Mucosa of rectum (tissue), 2 donors: ENCODE results near the gene HSD17B1.

Experiments
- H3K27ac ChIP-seq, 2 donors: one replicate each; pipeline ENCODE4 v1.7.0; 2013; ENCODE audit warnings: inconsistent platforms in 2 of 2, low read depth in 2 of 2, low read length in 2 of 2
- H3K27me3 ChIP-seq, 2 donors: one replicate each; pipeline ENCODE4 v1.7.0; 2013; ENCODE audit warnings: low read length in 2 of 2; ENCODE audit not compliant: control insufficient read depth in 2 of 2, insufficient read depth in 2 of 2
- H3K36me3 ChIP-seq, 2 donors: one replicate each; pipeline ENCODE4 v1.7.0; 2013; ENCODE audit warnings: low read length in 2 of 2; ENCODE audit not compliant: control insufficient read depth in 2 of 2, insufficient read depth in 2 of 2
- H3K4me1 ChIP-seq, 2 donors: one replicate each; pipeline ENCODE4 v1.7.0; 2013; ENCODE audit warnings: low read length in 2 of 2, mild to moderate bottlenecking in 1 of 2; ENCODE audit not compliant: control insufficient read depth in 2 of 2, insufficient read depth in 2 of 2
- H3K4me3 ChIP-seq, 2 donors: one replicate each; pipeline ENCODE4 v1.7.0; 2013; ENCODE audit warnings: low read length in 2 of 2
- H3K9ac ChIP-seq, 2 donors: one replicate each; pipeline ENCODE4 v1.7.0; 2013; ENCODE audit warnings: low read length in 2 of 2, low read depth in 1 of 2, mild to moderate bottlenecking in 1 of 2
- H3K9me3 ChIP-seq, 2 donors: one replicate each; pipeline ENCODE4 v1.7.0; 2013; ENCODE audit warnings: low read length in 2 of 2; ENCODE audit not compliant: control insufficient read depth in 2 of 2
- donor health status: healthy.
- donor health status: Normal muscosa, but diverticular disease.

The HSD17B1 gene

DNA sequence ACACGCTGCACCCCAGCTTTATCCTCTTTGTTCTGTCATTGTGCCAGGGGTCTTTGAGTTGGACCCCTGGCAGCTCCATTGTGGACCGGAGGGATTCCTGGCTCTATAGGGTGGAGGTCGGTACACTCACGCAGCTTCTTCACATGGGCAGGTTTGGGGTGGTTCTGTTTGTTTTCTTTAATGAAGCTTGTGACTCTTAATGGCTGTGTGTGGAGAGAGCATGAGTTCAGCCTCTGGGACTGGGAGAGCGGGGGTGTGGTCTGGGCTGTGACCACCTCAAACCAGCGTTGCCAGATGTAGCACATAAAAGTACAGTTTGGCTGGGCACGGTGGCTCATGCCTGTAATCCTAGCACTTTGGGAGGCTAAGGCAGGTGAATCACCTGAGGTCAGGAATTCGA is 37.9 kb upstream of the HSD17B1 start:
- peaks cover 25 to 28% of the 10 kb centered on the region in 2 donors for H3K4me1 ChIP-seq
- H3K36me3 ChIP-seq, result peaks cover 23% of the 10 kb centered on the region in 2 donors
- H3K27me3 ChIP-seq, result no peaks in the 10 kb centered on the region
- H3K27ac ChIP-seq, result no peak overlapping the region
- no peak overlapping the region for H3K4me3 ChIP-seq
- no peak overlapping the region for H3K9ac ChIP-seq
- no peaks in the 10 kb centered on the region for H3K9me3 ChIP-seq

DNA sequence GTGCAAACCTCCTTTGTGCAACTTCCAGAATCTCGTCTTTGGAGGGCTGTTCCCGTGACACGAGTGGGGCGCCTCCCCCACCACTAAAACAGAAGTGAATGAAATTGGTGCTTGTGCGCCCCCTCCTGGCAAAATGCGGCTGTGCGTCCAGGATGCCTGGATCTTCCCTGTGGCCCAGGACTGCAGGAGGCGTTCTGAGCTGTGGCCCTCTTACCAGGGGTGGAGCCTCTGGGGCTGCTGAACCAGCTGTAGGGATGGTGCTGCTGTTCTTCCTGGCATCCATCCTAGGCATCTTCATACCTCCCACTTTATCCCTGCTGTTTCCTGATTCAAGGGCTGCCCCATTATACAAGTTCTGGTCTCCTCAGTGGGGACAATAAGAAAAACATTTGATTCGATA is 35.2 kb upstream of the HSD17B1 start:
- Histone ChIP-seq H3K27me3 (no peaks in the 10 kb centered on the region), H3K9me3 (no peaks in the 10 kb centered on the region), H3K36me3 (peaks cover 20 to 21% of the 10 kb centered on the region in 2 donors), H3K4me1 (peaks cover 45 to 51% of the 10 kb centered on the region in 2 donors), H3K27ac (peak overlapping the region; percentile 92 to 95), H3K9ac (peak overlapping the region; percentile 9 to 70), H3K4me3 (no peak overlapping the region)

DNA sequence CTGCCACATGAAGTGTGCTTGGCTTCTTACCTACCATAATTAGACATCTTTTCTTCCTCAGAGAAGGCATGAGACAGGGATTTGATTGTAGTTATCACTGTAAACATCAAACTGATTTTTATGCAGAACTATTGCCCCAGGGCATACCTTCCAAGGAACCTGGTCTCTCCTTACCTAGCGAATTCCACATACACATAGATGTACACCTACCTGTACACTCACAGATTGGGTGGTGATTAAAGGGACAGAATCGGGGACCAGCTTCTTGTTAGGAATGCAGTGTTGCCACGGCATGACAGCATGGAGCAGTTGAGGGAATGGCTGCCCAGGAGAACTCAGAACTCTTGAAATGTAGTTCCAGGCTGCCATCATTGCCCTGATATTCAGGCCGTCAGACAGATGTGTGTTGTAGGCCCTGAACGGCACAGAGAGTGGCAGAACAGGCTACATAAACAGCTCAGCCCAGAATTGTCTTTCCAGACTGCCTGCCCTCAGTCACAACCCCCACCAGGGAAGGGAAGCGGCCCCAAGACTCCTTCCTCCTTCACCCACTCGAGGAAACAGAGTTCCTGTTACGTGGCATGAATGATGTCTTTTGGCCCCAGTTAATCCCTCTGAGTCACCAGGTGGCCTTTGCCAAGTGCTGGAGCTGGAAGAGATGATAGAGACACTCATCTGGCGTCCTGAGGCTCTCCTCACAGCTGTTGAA is 34.5 kb upstream of the HSD17B1 start:
- H3K4me1 ChIP-seq, result peaks cover 45 to 51% of the 10 kb centered on the region in 2 donors
- H3K27ac ChIP-seq, result peak overlapping the region; percentile 92 to 95
- H3K9ac ChIP-seq, result peak overlapping the region; percentile 48 to 70
- peak overlapping the region in 1 of 2 donors; percentile 9 for H3K4me3 ChIP-seq
- peaks cover 22 to 23% of the 10 kb centered on the region in 2 donors for H3K36me3 ChIP-seq
- no peaks in the 10 kb centered on the region for H3K27me3 ChIP-seq
- H3K9me3 ChIP-seq, result no peaks in the 10 kb centered on the region

DNA sequence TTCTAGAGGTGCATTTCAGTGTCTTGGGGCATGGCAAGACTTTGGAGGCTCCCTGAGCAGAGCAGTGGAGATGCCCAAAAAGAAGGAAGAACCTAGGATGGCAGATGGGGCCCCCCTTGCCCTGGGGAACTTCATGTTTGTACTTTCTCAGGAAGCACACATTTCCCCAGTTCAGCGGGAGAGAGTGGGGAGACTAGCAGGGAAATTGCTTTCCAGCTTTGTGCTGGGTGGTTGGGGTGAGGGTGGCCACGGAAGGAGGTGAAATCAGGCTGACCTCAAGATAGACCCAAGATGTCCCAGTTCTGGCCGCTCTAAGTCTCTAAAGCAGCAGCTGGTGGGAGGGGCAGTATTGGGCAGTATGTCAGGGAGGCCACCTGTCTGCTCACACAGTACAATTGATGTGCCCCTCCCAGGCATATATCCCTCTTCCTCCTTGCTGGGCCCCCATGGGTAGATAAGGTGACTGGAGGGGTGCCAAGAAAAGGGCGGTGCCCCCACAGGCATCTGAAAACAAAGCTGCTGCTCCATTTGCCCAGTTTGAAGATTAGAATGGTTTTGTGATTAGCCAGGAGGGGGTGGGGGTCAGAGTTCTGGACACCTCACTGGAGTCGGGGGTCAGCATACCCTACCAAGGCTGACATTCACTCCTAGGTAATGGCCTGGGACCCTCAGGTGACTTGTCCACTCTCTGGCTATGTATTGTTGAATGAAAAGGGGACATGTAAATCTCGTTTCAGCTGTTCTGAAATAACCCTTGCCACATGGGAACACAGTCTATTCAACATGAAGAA is 33.8 kb upstream of the HSD17B1 start:
- Histone ChIP-seq H3K36me3 (peaks cover 17 to 19% of the 10 kb centered on the region in 2 donors), H3K27ac (peak overlapping the region; percentile 92 to 95), H3K4me1 (peaks cover 45 to 51% of the 10 kb centered on the region in 2 donors), H3K9ac (peak overlapping the region; percentile 38 to 70), H3K27me3 (no peaks in the 10 kb centered on the region), H3K9me3 (no peaks in the 10 kb centered on the region), H3K4me3 (peak overlapping the region in 1 of 2 donors; percentile 33)

DNA sequence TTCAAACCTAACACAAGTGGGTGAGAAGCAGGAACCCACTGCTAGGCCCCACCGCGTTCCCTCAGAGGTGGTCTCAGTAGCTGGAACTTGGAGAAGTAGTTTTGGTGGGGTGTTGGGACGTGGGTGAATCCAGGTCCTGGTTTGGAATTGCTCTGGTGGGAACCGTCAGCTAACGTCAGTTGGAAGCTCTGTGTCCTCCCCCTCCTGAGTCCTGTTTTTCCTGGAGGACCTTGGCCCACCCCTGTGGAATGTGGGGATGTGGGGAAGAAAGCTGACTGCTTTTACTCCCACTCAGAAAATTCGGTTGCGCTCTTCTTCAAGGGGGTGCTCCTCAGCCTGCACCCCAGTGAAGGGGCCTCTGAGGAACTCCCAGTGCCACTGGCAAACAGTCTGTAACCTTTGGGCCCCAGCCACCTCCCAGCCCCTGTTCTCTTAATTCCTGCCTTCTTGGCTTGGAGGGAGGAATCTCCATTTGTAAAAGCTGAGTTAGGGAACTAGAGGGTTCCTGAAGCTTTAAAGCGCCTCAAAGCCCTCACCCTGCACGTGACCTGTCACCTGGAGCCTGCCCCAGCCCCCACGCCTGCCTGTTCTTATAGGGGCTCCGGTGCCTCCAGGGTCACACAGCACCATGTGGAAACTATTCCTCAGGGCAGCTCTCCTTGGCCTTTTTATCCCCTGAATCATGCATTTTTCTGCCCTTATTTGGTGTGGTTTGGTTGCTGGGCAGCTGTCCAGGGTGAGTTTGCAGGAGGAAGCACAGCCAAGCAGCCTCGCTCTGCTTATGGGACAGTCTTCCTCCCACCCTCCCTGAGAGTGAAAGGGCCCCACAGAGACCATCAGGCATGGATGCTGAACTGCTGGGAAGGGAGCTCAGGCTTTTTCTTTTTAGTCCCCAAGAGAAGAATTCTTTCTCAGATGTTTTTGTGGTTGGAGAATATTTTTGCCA is 32.9 kb upstream of the HSD17B1 start:
- Histone ChIP-seq H3K27ac (peak overlapping the region; percentile 92 to 95), H3K4me3 (peak overlapping the region in 1 of 2 donors; percentile 33), H3K9me3 (no peaks in the 10 kb centered on the region), H3K4me1 (peaks cover 45 to 51% of the 10 kb centered on the region in 2 donors), H3K36me3 (peaks cover 11 to 13% of the 10 kb centered on the region in 2 donors), H3K27me3 (no peaks in the 10 kb centered on the region), H3K9ac (peak overlapping the region; percentile 29 to 70)

DNA sequence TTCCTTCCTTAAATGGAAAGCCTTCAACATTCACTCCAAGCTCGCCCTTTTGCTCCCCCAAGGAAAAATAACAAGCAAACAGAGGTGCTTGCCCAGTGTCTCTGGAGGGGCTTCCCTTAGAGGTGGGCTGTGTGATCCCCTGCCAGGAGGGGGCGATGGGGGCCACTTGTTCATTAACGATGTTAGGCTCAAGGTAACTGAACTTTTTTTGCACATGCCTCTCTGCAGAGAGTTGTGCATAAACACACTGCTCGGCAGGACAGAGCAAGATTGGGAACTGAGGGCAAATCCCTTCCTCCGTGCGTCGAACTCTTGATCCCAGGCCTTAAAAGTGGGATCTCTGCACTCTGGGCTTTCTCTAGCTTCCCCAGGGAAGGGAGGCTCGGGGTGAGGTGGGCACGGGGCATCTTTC is 32.2 kb upstream of the HSD17B1 start:
- Histone ChIP-seq H3K27me3 (no peaks in the 10 kb centered on the region), H3K9me3 (no peaks in the 10 kb centered on the region), H3K9ac (peak overlapping the region; percentile 29 to 70), H3K4me1 (peaks cover 45 to 51% of the 10 kb centered on the region in 2 donors), H3K4me3 (no peak overlapping the region), H3K36me3 (peaks cover 11 to 13% of the 10 kb centered on the region in 2 donors), H3K27ac (peak overlapping the region; percentile 92 to 95)

DNA sequence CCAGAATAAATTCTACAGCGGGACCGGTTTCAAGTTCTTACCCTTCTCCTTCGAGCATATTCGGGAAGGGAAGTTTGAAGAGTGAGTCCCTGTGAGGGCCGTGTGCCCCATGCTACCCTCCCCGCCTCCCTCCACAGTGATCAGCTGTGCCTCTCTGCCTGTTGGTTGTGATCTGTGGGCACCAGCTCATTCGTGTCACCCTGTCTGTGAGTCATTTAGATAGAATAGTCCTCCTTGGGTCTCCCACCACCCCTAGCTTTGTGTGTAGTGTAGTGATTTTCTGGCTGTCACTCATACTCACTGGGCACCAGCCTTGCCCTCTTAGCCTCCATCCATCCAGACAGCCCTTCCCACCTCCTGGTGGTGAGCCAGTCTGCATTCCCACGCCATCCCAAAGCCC is 31.7 kb upstream of the HSD17B1 start:
- peak overlapping the region; percentile 92 to 95 for H3K27ac ChIP-seq
- H3K36me3 ChIP-seq, result peaks cover 8 to 13% of the 10 kb centered on the region in 2 donors
- peak overlapping the region in 1 of 2 donors; percentile 70 for H3K9ac ChIP-seq
- no peaks in the 10 kb centered on the region for H3K27me3 ChIP-seq
- no peak overlapping the region for H3K4me3 ChIP-seq
- peaks cover 45 to 51% of the 10 kb centered on the region in 2 donors for H3K4me1 ChIP-seq
- H3K9me3 ChIP-seq, result no peaks in the 10 kb centered on the region

DNA sequence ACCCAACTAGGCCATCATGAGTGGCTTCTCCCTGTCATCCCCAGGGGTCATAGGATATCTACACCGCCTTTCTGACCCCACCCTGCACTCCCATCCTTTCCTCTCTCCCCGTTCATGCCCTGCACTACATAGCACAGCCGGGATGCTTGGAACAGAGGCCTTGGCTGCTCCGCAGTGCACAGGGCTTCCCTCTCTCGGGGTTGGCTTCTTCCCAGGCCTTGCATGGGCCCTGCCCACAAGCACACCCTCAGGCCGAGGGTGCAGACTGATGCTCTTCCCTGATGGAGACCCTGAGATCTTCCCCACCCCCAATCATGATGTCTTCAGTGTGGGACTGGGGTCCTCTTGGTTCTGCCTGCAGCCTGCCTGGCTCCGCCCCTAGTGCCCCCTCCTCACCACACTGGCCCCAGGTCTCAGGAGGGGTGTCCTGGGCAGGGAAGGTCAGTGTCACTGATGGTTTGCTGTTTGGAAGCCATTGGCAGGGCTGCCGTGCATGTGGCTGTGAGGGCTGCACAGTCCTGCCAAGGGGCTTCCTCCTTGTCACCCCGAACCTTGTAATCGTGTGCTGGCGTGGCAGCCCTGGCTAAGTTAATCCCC is 31.0 kb upstream of the HSD17B1 start:
- no peaks in the 10 kb centered on the region for H3K27me3 ChIP-seq
- H3K9ac ChIP-seq, result peak overlapping the region in 1 of 2 donors; percentile 70
- H3K9me3 ChIP-seq, result no peaks in the 10 kb centered on the region
- H3K4me1 ChIP-seq, result peaks cover 47 to 54% of the 10 kb centered on the region in 2 donors
- H3K27ac ChIP-seq, result peak overlapping the region; percentile 92 to 95
- H3K4me3 ChIP-seq, result no peak overlapping the region
- H3K36me3 ChIP-seq, result peaks cover 8 to 13% of the 10 kb centered on the region in 2 donors

DNA sequence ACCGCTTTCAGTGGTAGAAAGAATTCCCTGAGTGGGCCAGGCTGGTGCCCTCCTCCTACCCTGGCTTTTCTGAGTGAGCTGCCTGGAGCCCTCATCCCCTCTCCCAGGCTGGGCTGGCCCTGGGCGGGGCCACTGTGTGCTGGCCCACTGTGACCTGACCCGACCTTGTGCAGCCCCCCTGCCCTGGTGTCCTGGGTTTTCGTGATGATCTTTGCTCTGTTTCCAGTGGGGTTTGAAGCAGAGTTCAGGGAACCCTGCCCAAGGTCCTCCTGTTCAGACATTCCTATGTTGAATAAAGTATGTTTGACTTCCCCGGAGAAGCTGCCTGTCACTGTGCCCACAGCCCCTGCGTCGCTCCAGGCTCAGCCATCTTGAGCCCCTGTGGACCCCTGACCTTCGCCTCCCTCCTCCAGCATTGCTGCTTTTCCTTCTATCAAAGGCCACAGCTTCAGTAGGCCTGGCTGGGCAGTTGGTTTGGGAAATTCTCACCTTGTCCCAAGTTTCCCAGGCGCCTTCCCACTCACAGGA is 30.4 kb upstream of the HSD17B1 start:
- H3K9me3 ChIP-seq, result no peaks in the 10 kb centered on the region
- peaks cover 8 to 13% of the 10 kb centered on the region in 2 donors for H3K36me3 ChIP-seq
- H3K9ac ChIP-seq, result peak overlapping the region in 1 of 2 donors; percentile 70
- no peaks in the 10 kb centered on the region for H3K27me3 ChIP-seq
- H3K4me1 ChIP-seq, result peaks cover 49 to 55% of the 10 kb centered on the region in 2 donors
- peak overlapping the region; percentile 92 to 95 for H3K27ac ChIP-seq
- no peak overlapping the region for H3K4me3 ChIP-seq
